Stomach (tissue), 9 donors: ENCODE measurements around the gene ELAVL1. TPM values are rescaled to one million over a fixed set of nuclear protein-coding genes. Genes with fewer than 3 reads are reported as not detected.

Source experiments
- DNase-seq, 2 donors: peaks; one replicate each; pipeline versions ENCODE4 v3.0.0 to v3.0.0-alpha.2; 2013 to 2019
- H3K27ac ChIP-seq, 5 donors: fragments of 200-600 bp in 4 of 5; sonication (generic) in 4 of 5; one replicate each; pipeline ENCODE4 v1.5.1; 2013 to 2019; ENCODE audit warnings: mild to moderate bottlenecking in 1 of 5, moderate library complexity in 1 of 5
- H3K27me3 ChIP-seq, 3 donors: fragments of 200-600 bp; sonication (generic); one replicate each; pipeline ENCODE4 v1.5.1; 2017 to 2019; ENCODE audit warnings: mixed run types in 1 of 3
- H3K36me3 ChIP-seq, 4 donors: fragments of 200-600 bp; sonication (generic); 1 replicate in 3 of 4; 2 replicates in 1 of 4; pipeline ENCODE4 v1.5.1; 2016 to 2019
- H3K4me1 ChIP-seq, 4 donors: fragments of 200-600 bp; sonication (generic); one replicate each; pipeline ENCODE4 v1.5.1; 2016 to 2019
- H3K4me3 ChIP-seq, 4 donors: fragments of 200-600 bp; sonication (generic) in 3 of 4; one replicate each; pipeline ENCODE4 v1.5.1; 2016 to 2019; ENCODE audit warnings: mild to moderate bottlenecking in 1 of 4
- H3K9me3 ChIP-seq, 4 donors: fragments of 200-600 bp; sonication (generic); one replicate each; pipeline ENCODE4 v1.5.1; 2016 to 2019
- CTCF ChIP-seq, 7 experiments: fragments of 450-650 bp in 4 of 7; fragments of 200-600 bp in 3 of 7; sonication (generic) in 3 of 7; IDR thresholded peaks; one replicate each; pipeline ENCODE4 v1.5.1; 2016 to 2019; ENCODE audit warnings: antibody characterized with exemption in 7 of 7, control low read depth in 2 of 7, mild to moderate bottlenecking in 1 of 7
- EP300 ChIP-seq: sonication (generic); formaldehyde crosslinking; IDR thresholded peaks from one replicate; pipeline ENCODE4 v1.6.1; 2017; ENCODE audit warnings: antibody characterized with exemption
- POLR2A ChIP-seq, 4 donors: fragments of 450-650 bp; IDR thresholded peaks; one replicate each; pipeline ENCODE4 v1.6.1; 2016; ENCODE audit warnings: antibody characterized with exemption in 4 of 4, control low read depth in 2 of 4, mild to moderate bottlenecking in 1 of 4, moderate library complexity in 1 of 4
- POLR2AphosphoS5 ChIP-seq, 3 donors: sonication (generic); formaldehyde crosslinking; IDR thresholded peaks; one replicate each; pipeline ENCODE4 v1.6.1; 2016; ENCODE audit warnings: antibody characterized with exemption in 3 of 3
- WGBS, 5 donors: extraction: QIAGEN DNeasy Blood & Tissue Kit in 3 of 5; methylation state at CpG; one replicate each; pipeline versions ENCODE4 v1.1.5 to v1.1.7; 2013 to 2018; 5-methylcytosine and 5-hydroxymethylcytosine counted together
- intact Hi-C: fragments of 100-400 bp; cut with DNase I; formaldehyde crosslinking; loops from one replicate; pipeline ENCODE4 v1.15.1; 2023; ENCODE audit warnings: low total_unique reads
- polyA plus RNA-seq, 3 donors: library from polyadenylated mRNA; stranded (reverse); fragments of 200-250 nt; gene quantifications; one replicate each; pipeline ENCODE4 v1.2.3, GENCODE V29; 2013
- total RNA-seq, 5 donors: library from RNA; depleted of rRNA; stranded (reverse); fragments of >200 nt; gene quantifications; one replicate each; pipeline versions ENCODE4 v1.1.0 to v1.2.3, GENCODE V29; 2014 to 2016
- donor health status: healthy with polysubstance abuse.
- donor health status: Bipolar disorder and iron deficiency.
- donor health status: healthy.

The ELAVL1 gene
- total and polyA plus RNA-seq, 8 donors = 11.2 to 50.2 (median 19.3) TPM

GRCh38 chr19:7982103-7982502, 23.3 kb downstream of the ELAVL1 start:
- peaks cover 12 to 20% (median 18%) of the 10 kb centered on the region in 4 donors for H3K4me1 ChIP-seq
- intact Hi-C loops = no loop called here
- H3K27ac ChIP-seq = peak overlapping the region in 4 of 5 donors; percentile 15 to 57 (median 29)

GRCh38 chr19:7981661-7982060, 23.8 kb downstream of the ELAVL1 start:
- H3K4me1 ChIP-seq = peaks cover 8 to 17% (median 14%) of the 10 kb centered on the region in 4 donors
- H3K36me3 ChIP-seq = peaks cover 52 to 100% (median 98%) of the 10 kb centered on the region in 4 donors
- intact Hi-C loops = no loop called here
- peak overlapping the region in 3 of 5 donors; percentile 15 to 57 (median 38) for H3K27ac ChIP-seq
- H3K4me3 ChIP-seq = no peak overlapping the region
- DNase-seq = no peak
- no peaks in the 10 kb centered on the region for H3K27me3 ChIP-seq
- WGBS, 5 donors = 92 to 98% (median 94%) methylated on average over 6 to 7 of the region's 7 CpGs
- no peaks in the 10 kb centered on the region for H3K9me3 ChIP-seq
- no peak for TF ChIP-seq EP300
- TF ChIP-seq POLR2A (IDR thresholded peaks at IDR 0.05) = no peak
- no peak for TF ChIP-seq CTCF (IDR thresholded peaks at IDR 0.05)
- TF ChIP-seq POLR2AphosphoS5 (IDR thresholded peaks at IDR 0.05) = no peak

More at GRCh38 chr19:7982103-7982502, 23.3 kb downstream of the ELAVL1 start:
- no peaks in the 10 kb centered on the region for H3K9me3 ChIP-seq
- WGBS, 5 donors = 84 to 90% (median 89%) methylated on average over 6 to 10 of the region's 10 CpGs
- peaks cover 52 to 98% (median 95%) of the 10 kb centered on the region in 4 donors for H3K36me3 ChIP-seq
- TF ChIP-seq POLR2A (IDR thresholded peaks at IDR 0.05) (no peak), EP300 (no peak)
- DNase-seq = no peak
- no peaks in the 10 kb centered on the region for H3K27me3 ChIP-seq
- H3K4me3 ChIP-seq = no peak overlapping the region

- no peak for DNase-seq
- H3K36me3 ChIP-seq = peaks cover 52 to 100% (median 99%) of the 10 kb centered on the region in 4 donors
- 73 to 81% (median 78%) methylated on average over 7 of the region's 7 CpGs for WGBS, 5 donors
- no peak overlapping the region for H3K4me3 ChIP-seq
- peak overlapping the region in 1 of 5 donors; percentile 57 for H3K27ac ChIP-seq
- H3K27me3 ChIP-seq = no peaks in the 10 kb centered on the region
- H3K9me3 ChIP-seq = no peaks in the 10 kb centered on the region
- no peak for TF ChIP-seq POLR2A (IDR thresholded peaks at IDR 0.05)
- no peak for TF ChIP-seq POLR2AphosphoS5 (IDR thresholded peaks at IDR 0.05)
- TF ChIP-seq EP300 = no peak
- no peak for TF ChIP-seq CTCF (IDR thresholded peaks at IDR 0.05)
- H3K4me1 ChIP-seq = peaks cover 3 to 12% (median 10%) of the 10 kb centered on the region in 4 donors
- intact Hi-C loops = no loop called here
Measured at GRCh38 chr19:7981199-7981598, 24.2 kb downstream of the ELAVL1 start.

GRCh38 chr19:7980635-7981121, 24.8 kb downstream of the ELAVL1 start:
- Histone ChIP-seq H3K4me3 (no peak overlapping the region), H3K9me3 (no peaks in the 10 kb centered on the region), H3K27me3 (no peaks in the 10 kb centered on the region), H3K36me3 (peaks cover 49 to 97% (median 95%) of the 10 kb centered on the region in 4 donors), H3K4me1 (peaks cover 0 to 7% (median 5%) of the 10 kb centered on the region in 4 donors), H3K27ac (no peak overlapping the region)
- intact Hi-C loops = no loop called here
- no peak for DNase-seq
- 85 to 90% (median 88%) methylated on average over 11 to 12 of the region's 12 CpGs for WGBS, 5 donors
- TF ChIP-seq POLR2A (IDR thresholded peaks at IDR 0.05) = no peak
- no peak for TF ChIP-seq EP300
- no peak for TF ChIP-seq POLR2AphosphoS5 (IDR thresholded peaks at IDR 0.05)
- no peak for TF ChIP-seq CTCF (IDR thresholded peaks at IDR 0.05)

- 83 to 89% (median 87%) methylated on average over 12 to 13 of the region's 13 CpGs for WGBS, 5 donors
- intact Hi-C loops = no loop called here
- Histone ChIP-seq H3K36me3 (peaks cover 49 to 97% (median 94%) of the 10 kb centered on the region in 4 donors), H3K9me3 (no peaks in the 10 kb centered on the region), H3K27me3 (no peaks in the 10 kb centered on the region), H3K27ac (no peak overlapping the region), H3K4me1 (peaks cover 0 to 4% (median 2%) of the 10 kb centered on the region in 4 donors), H3K4me3 (no peak overlapping the region)
- no peak for TF ChIP-seq EP300
- no peak for TF ChIP-seq POLR2AphosphoS5 (IDR thresholded peaks at IDR 0.05)
- TF ChIP-seq POLR2A (IDR thresholded peaks at IDR 0.05) = no peak
- TF ChIP-seq CTCF (IDR thresholded peaks at IDR 0.05) = no peak
- no peak for DNase-seq
Measured at GRCh38 chr19:7980168-7980567, 25.3 kb downstream of the ELAVL1 start.
